Endothelial cell of umbilical vein (primary cell): ENCODE results near the gene TP53. TPM values are rescaled to one million over a fixed set of nuclear protein-coding genes. Genes with fewer than 3 reads are reported as not detected.

Source experiments
- BruUV-seq: library from RNA; stranded (reverse); fragments of 400-500 nt; replicated peaks from 2 replicates; lab custom pipeline; 2021; lab: Mats Ljungman, UMichigan
- CTCF ChIA-PET: fragments of 300-600, 350-600 bp; sonication (Branson Sonifier 250); formaldehyde crosslinking; loops from one replicate; lab custom pipeline; 2021; ENCODE audit warnings: antibody characterized with exemption, inconsistent platforms; lab: Charles Lee
- POLR2A ChIA-PET: fragments of 300-600, 350-600 bp; sonication (Branson Sonifier 250); formaldehyde crosslinking; loops from one replicate; lab custom pipeline; 2021; ENCODE audit warnings: antibody characterized with exemption, inconsistent platforms; lab: Charles Lee
- DNase-seq: peaks from one replicate; pipeline ENCODE4 v3.0.0-alpha.2; 2011; ENCODE audit warnings: low read depth, low spot score
- FAIRE-seq: peaks from 2 replicates; lab custom pipeline; 2011; peaks lifted over from hg19 to GRCh38; lab: Jason Lieb, UNC
- H2AFZ ChIP-seq: 2 replicates; pipeline ENCODE4 v1.6.0; 2012; ENCODE audit warnings: low read depth, low read length, control low read depth, inconsistent platforms
- H3K27ac ChIP-seq: 2 replicates; pipeline ENCODE4 v1.5.1; 2011; ENCODE audit warnings: low read depth, mild to moderate bottlenecking, control low read depth, low read length, moderate library complexity; ENCODE audit not compliant: insufficient read depth
- H3K27me3 ChIP-seq, 2 experiments: 2 replicates each; pipeline versions ENCODE4 v1.6.0 to v1.6.1; 2011; ENCODE audit warnings: low read length in 2 of 2, mixed read lengths in 1 of 2; ENCODE audit not compliant: control insufficient read depth in 2 of 2, insufficient read depth in 2 of 2
- H3K36me3 ChIP-seq, 2 experiments: 2 replicates in 1 of 2; 3 replicates in 1 of 2; pipeline ENCODE4 v1.5.1; 2011; ENCODE audit warnings: low read length in 2 of 2, mild to moderate bottlenecking in 1 of 2, moderate library complexity in 1 of 2; ENCODE audit not compliant: control insufficient read depth in 2 of 2, insufficient read depth in 2 of 2; ENCODE audit errors: extremely low read depth in 1 of 2
- H3K4me1 ChIP-seq: 3 replicates; pipeline ENCODE4 v1.5.1; 2011; ENCODE audit warnings: mild to moderate bottlenecking, low read length; ENCODE audit not compliant: control insufficient read depth, insufficient read depth; ENCODE audit errors: extremely low read depth
- H3K4me2 ChIP-seq: 2 replicates; pipeline ENCODE4 v1.6.1; 2011; ENCODE audit warnings: low read length, control low read depth, mixed read lengths; ENCODE audit not compliant: insufficient read depth
- H3K4me3 ChIP-seq, 3 experiments: fragments of 200-600 bp in 1 of 3; sonication (generic), shearing (Covaris generic) in 1 of 3; replicated peaks in 1 of 3; 2 replicates each; pipeline ENCODE4 v1.5.1; 2011 to 2016; ENCODE audit warnings: control low read depth in 3 of 3, low read length in 3 of 3, mild to moderate bottlenecking in 2 of 3, inconsistent platforms in 1 of 3, low read depth in 1 of 3, moderate library complexity in 1 of 3; ENCODE audit not compliant: insufficient read depth in 1 of 3
- H3K79me2 ChIP-seq: 2 replicates; pipeline ENCODE4 v1.6.0; 2012; ENCODE audit warnings: low read length, inconsistent platforms; ENCODE audit not compliant: control insufficient read depth, insufficient read depth
- H3K9ac ChIP-seq: replicated peaks from 2 replicates; pipeline ENCODE3; 2011; ENCODE audit warnings: low read length, control low read depth; ENCODE audit not compliant: insufficient read depth; ENCODE audit errors: extremely low read depth
- H3K9me1 ChIP-seq: replicated peaks from 3 replicates; pipeline ENCODE4 v1.6.0; 2011; ENCODE audit warnings: mild to moderate bottlenecking, low read length; ENCODE audit not compliant: control insufficient read depth, insufficient read depth; ENCODE audit errors: extremely low read depth
- H3K9me3 ChIP-seq: replicated peaks from 2 replicates; pipeline ENCODE4 v1.5.1; 2012; ENCODE audit warnings: low read length, inconsistent platforms; ENCODE audit not compliant: control insufficient read depth, insufficient read depth
- H4K20me1 ChIP-seq: replicated peaks from 2 replicates; pipeline ENCODE3; 2011; ENCODE audit warnings: mild to moderate bottlenecking, low read length; ENCODE audit not compliant: control insufficient read depth, insufficient read depth; ENCODE audit errors: extremely low read depth
- CTCF ChIP-seq, 2 donors: IDR thresholded peaks; 1 replicate in 1 of 2; 2 replicates in 1 of 2; pipeline ENCODE4 v1.5.1; 2011; ENCODE audit warnings: low read length in 2 of 2, mild to moderate bottlenecking in 2 of 2, moderate library complexity in 2 of 2, control low read depth in 1 of 2, inconsistent platforms in 1 of 2, low read depth in 1 of 2; ENCODE audit not compliant: insufficient read depth in 1 of 2; ENCODE audit errors: extremely low read depth in 1 of 2
- FOS ChIP-seq: IDR thresholded peaks from 2 replicates; pipeline ENCODE4 v1.6.1; 2011; ENCODE audit warnings: mild to moderate bottlenecking, low read length, moderate library complexity, borderline replicate concordance; ENCODE audit not compliant: insufficient read depth
- JUN ChIP-seq: IDR thresholded peaks from 2 replicates; pipeline ENCODE4 v1.6.1; 2011; ENCODE audit warnings: borderline replicate concordance, low read depth; ENCODE audit not compliant: insufficient read length, insufficient read depth
- MAX ChIP-seq: IDR thresholded peaks from 2 replicates; pipeline ENCODE4 v1.6.1; 2011; ENCODE audit not compliant: insufficient read depth, insufficient read length
- MYC ChIP-seq: IDR thresholded peaks from one replicate; pipeline ENCODE4 v1.6.1; 2011; ENCODE audit warnings: mild to moderate bottlenecking, low read depth, low read length
- POLR2A ChIP-seq: IDR thresholded peaks from 2 replicates; pipeline ENCODE4 v1.6.1; 2012; ENCODE audit warnings: low read depth, mild to moderate bottlenecking, control low read depth, low read length
- POLR2AphosphoS5 ChIP-seq: IDR thresholded peaks from 2 replicates; pipeline ENCODE4 v1.6.1; 2012; ENCODE audit warnings: low read depth, mild to moderate bottlenecking, control low read depth, low read length, moderate library complexity; ENCODE audit not compliant: insufficient read depth
- dilution Hi-C: fragments of 300-500 bp; cut with MboI; formaldehyde crosslinking; loops from one replicate; pipeline ENCODE4 v1.15.0; 2019; ENCODE audit warnings: low sequenced_read_pairs; ENCODE audit not compliant: extremely low pct_ligation_motif_present
- intact Hi-C: fragments of 100-400 bp; cut with micrococcal nuclease; formaldehyde crosslinking; loops from one replicate; pipeline ENCODE4 v1.10.0; 2022
- polyA plus RNA-seq, 4 experiments: library from polyadenylated mRNA; depleted of rRNA in 3 of 4; stranded (reverse) in 3 of 4; unstranded in 1 of 4; fragments of >200 nt; gene quantifications; 2 replicates each; pipeline versions ENCODE4 v1.2.1 to v1.2.3, GENCODE V29; 2011 to 2012; ENCODE audit warnings: missing spikeins in 1 of 4
- total RNA-seq: library from RNA; stranded (reverse); gene quantifications from 2 replicates; pipeline ENCODE4 v1.2.3, GENCODE V29; 2021

Gene TP53
- total and polyA plus RNA-seq, 2 donors (not counting 3 experiments of a cell fraction or from before 2014, with no cell fraction given): 82.1 to 138 TPM

DNA sequence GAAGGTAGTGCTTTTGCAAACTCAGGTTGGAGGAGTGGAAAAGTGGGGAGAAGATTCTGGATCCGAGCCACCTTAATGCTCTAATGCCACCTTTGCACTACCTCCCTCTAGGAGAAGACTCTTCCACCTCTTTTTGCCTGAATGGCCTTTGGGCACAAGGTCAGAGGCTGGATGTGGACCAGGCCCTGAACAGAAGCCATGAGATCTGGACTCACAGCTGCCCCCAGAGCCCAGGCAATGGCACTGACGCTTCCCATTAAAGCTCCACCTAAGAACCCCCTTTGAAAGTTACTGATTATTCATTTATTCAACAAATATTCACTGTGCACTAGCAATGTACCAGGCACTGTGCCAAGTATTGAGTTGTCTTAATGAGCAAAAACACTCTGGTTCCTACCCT, 54.2 kb downstream of the TP53 start:
- Histone ChIP-seq H3K4me3 (no peak overlapping the region), H3K27ac (no peak overlapping the region), H3K36me3 (no peaks in the 10 kb centered on the region), H3K9ac (no peak overlapping the region), H2AFZ (no peak overlapping the region), H3K4me1 (no peaks in the 10 kb centered on the region), H3K4me2 (no peak overlapping the region), H3K9me3 (no peaks in the 10 kb centered on the region), H3K27me3 (no peaks in the 10 kb centered on the region), H4K20me1 (no peaks in the 10 kb centered on the region), H3K9me1 (no peaks in the 10 kb centered on the region), H3K79me2 (no peaks in the 10 kb centered on the region)
- no TSS peak for BruUV-seq
- ChIA-PET CTCF (interaction anchor here (0.7 to 6.6 kb wide), 16 partner anchors 9 to 408 kb away, joined by 3 to 97 read pairs (median 4); partner anchors contain the start of genes DNAH2, TP53 and WRAP53), POLR2A (no interaction called here)
- FAIRE-seq (no peak), DNase-seq (no peak)
- dilution Hi-C loops: no loop called here
- intact Hi-C loops: no loop called here
- TF ChIP-seq FOS (no peak), JUN (no peak), MAX (no peak), MYC (no peak), POLR2AphosphoS5 (no peak)

DNA sequence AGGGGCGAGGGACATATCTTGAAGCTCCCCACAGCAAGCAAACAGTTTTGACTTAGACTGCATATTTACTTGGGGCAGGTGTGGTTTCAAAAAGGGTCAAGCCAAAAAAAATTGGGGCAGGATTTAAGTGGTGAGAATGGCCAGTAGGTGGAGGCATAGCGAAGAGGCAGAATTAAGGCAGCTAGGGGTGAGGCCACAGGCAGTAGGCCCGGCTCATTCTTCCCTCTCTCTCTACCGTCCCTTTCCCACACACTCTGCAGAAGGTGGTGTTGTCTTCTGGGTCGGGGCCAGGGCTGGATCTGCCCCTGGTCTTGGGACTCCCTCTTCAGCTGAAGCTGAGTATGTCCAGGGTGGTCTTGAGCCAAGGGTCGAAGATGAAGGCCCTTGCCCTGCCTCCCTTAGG, 54.8 kb downstream of the TP53 start:
- no TSS peak for BruUV-seq
- Histone ChIP-seq H3K27me3 (no peaks in the 10 kb centered on the region), H3K4me3 (no peak overlapping the region), H2AFZ (no peak overlapping the region), H3K9ac (no peak overlapping the region), H3K4me2 (no peak overlapping the region), H3K79me2 (no peaks in the 10 kb centered on the region), H3K36me3 (no peaks in the 10 kb centered on the region), H4K20me1 (no peaks in the 10 kb centered on the region), H3K27ac (no peak overlapping the region), H3K9me1 (no peaks in the 10 kb centered on the region), H3K9me3 (no peaks in the 10 kb centered on the region), H3K4me1 (no peaks in the 10 kb centered on the region)
- intact Hi-C loops (no loop called here), dilution Hi-C loops (no loop called here)
- POLR2A ChIA-PET: no interaction called here
- DNase-seq (peak; percentile 24), FAIRE-seq (peak; percentile 73)
- TF ChIP-seq POLR2AphosphoS5 (no peak), CTCF (IDR thresholded peaks at IDR 0.05; ENCODE audit: extremely low read depth in 1 of 2, insufficient read depth in 1 of 2, low read depth in 1 of 2, low read length in 2 of 2) (peak; percentile 41 to 49), POLR2A (no peak)
- CTCF ChIA-PET: interaction anchor here (0.6 to 6.6 kb wide), 15 partner anchors 10 to 409 kb away, joined by 3 to 97 read pairs (median 4); partner anchors contain the start of genes DNAH2, TP53 and WRAP53
